ENCODE data around the gene MAP2K6. TPM values are rescaled to one million over a fixed set of nuclear protein-coding genes. Genes with fewer than 3 reads are reported as not detected.

The MAP2K6 gene
- total RNA-seq, 1 experiment from 2014 or later: 106 TPM

DNA sequence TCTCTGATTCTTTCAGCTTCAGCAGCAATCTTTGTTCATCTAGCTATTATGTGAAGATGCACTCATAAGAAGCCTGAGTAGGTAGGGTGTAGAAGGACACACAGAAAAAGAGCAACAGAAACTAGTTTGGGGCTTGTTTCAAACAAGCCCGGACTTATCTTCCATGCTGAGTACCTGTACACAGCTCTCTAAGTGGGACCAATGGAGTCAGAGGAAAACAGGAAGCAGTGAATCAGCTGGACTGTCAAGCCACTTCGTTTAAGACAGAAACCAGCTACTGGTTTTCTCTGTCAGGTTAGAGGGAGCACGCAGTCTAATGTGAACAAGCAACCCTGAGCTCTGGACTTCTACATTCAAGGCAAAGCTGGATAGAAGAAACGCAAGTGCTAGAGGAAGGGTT lies 16.0 kb downstream of the MAP2K6 start:
- H3K27me3 ChIP-seq (ENCODE audit: low read length): no peaks in the 10 kb centered on the region
- H4K20me1 ChIP-seq (ENCODE audit: insufficient read depth, low read depth, low read length): no peaks in the 10 kb centered on the region
- H3K27ac ChIP-seq (ENCODE audit: low read length): peak overlapping the region; percentile 69
- no peak overlapping the region for H3K9ac ChIP-seq (ENCODE audit: low read length)
- H3K4me3 ChIP-seq (ENCODE audit: low read length): no peak overlapping the region
- peaks cover 17% of the 10 kb centered on the region for H3K79me2 ChIP-seq (ENCODE audit: low read length)
- H3K4me2 ChIP-seq (ENCODE audit: low read depth, low read length, poor library complexity, severe bottlenecking): peak overlapping the region; percentile 29
- no peaks in the 10 kb centered on the region for H3K9me3 ChIP-seq (ENCODE audit: low read length)
- no peak for DNase-seq
- peaks cover 85% of the 10 kb centered on the region for H3K4me1 ChIP-seq (ENCODE audit: low read length)
- H2AFZ ChIP-seq (ENCODE audit: low read length): no peak overlapping the region
- H3K36me3 ChIP-seq (ENCODE audit: insufficient read depth, low read length): no peaks in the 10 kb centered on the region
- H3K9me2 ChIP-seq (replicated peaks; ENCODE audit: insufficient read depth, low read length): no peaks in the 10 kb centered on the region

DNA sequence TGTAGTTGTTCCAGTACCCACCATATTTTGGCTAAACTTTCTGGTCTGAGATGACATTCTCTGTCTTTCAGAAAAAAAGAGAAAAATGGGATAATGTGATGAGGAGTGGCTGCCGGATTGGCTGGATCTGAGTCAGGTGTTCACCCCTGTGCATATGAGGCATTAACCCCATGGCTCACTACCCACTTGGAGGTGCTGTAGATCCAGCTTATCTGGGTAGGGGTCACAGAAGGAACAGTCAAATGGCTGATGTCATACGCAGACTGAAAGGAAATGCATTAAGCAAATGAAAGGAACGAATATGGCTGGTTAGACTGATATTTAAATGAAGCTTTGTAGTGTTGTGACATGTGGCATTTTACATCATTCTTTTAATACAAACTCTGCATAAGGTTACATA lies 17.3 kb downstream of the MAP2K6 start:
- Histone ChIP-seq H3K9me3 (ENCODE audit: low read length) (no peaks in the 10 kb centered on the region), H3K79me2 (ENCODE audit: low read length) (peaks cover 5% of the 10 kb centered on the region), H3K9me2 (replicated peaks; ENCODE audit: insufficient read depth, low read length) (no peaks in the 10 kb centered on the region), H4K20me1 (ENCODE audit: insufficient read depth, low read depth, low read length) (no peaks in the 10 kb centered on the region), H3K4me3 (ENCODE audit: low read length) (no peak overlapping the region), H3K27ac (ENCODE audit: low read length) (peak overlapping the region; percentile 69), H3K4me1 (ENCODE audit: low read length) (peaks cover 76% of the 10 kb centered on the region), H3K4me2 (ENCODE audit: low read depth, low read length, poor library complexity, severe bottlenecking) (peak overlapping the region; percentile 29), H3K9ac (ENCODE audit: low read length) (0 out of 2 replicates have a peak overlapping the region, but pooled peaks have one; percentile 6), H2AFZ (ENCODE audit: low read length) (no peak overlapping the region), H3K36me3 (ENCODE audit: insufficient read depth, low read length) (no peaks in the 10 kb centered on the region), H3K27me3 (ENCODE audit: low read length) (no peaks in the 10 kb centered on the region)
- DNase-seq: peak; percentile 64

DNA sequence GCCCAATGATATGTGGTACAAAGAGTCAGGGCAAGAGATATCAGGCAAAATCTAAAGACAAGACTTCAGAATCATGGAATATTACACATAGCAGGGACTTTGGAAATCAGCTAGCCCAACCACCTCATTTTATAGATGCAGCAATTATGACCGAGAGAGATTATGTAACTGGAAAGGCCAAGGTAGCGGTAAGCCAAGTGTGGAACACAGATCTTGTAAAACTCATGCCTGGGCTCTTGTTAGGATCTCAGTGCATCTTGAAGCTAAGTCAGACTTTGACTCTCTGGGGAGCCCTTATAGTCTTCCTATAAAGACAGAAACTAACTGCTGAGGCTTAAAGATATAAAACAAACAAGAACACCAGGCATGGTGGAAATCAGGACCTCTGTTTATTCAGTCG lies 18.6 kb downstream of the MAP2K6 start:
- H3K4me1 ChIP-seq (ENCODE audit: low read length): peaks cover 67% of the 10 kb centered on the region
- peak overlapping the region; percentile 43 for H3K4me2 ChIP-seq (ENCODE audit: low read depth, low read length, poor library complexity, severe bottlenecking)

DNA sequence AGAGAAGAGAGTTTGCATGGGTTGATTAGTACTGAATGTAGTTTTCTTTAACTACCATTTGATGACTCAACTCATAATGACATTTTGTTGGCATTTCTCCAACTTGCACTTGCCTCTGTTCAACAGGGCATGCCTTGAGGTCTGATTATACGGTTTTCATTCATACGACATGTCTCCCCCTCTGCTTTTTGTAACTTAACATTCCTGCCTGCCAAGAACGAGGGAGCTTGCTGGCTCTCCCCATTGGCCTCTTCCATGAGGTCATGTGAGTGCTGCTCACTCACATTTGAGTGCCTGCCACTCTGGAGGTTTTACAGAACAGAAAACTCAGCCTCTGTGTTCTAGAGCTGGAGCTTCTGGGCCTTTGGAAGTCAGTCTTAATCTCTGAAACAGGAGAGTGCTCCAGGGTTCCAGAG lies 19.7 kb downstream of the MAP2K6 start:
- no peaks in the 10 kb centered on the region for H3K9me3 ChIP-seq (ENCODE audit: low read length)
- peak; percentile 88 for DNase-seq
- H3K4me3 ChIP-seq (ENCODE audit: low read length): 0 out of 2 replicates have a peak overlapping the region, but pooled peaks have one; percentile 6
- H3K9me2 ChIP-seq (replicated peaks; ENCODE audit: insufficient read depth, low read length): no peaks in the 10 kb centered on the region
- H3K4me2 ChIP-seq (ENCODE audit: low read depth, low read length, poor library complexity, severe bottlenecking): peak overlapping the region; percentile 43
- H4K20me1 ChIP-seq (ENCODE audit: insufficient read depth, low read depth, low read length): no peaks in the 10 kb centered on the region
- H3K4me1 ChIP-seq (ENCODE audit: low read length): peaks cover 56% of the 10 kb centered on the region
- H3K27me3 ChIP-seq (ENCODE audit: low read length): no peaks in the 10 kb centered on the region
- H3K27ac ChIP-seq (ENCODE audit: low read length): peak overlapping the region; percentile 72
- no peaks in the 10 kb centered on the region for H3K79me2 ChIP-seq (ENCODE audit: low read length)
- H2AFZ ChIP-seq (ENCODE audit: low read length): 0 out of 2 replicates have a peak overlapping the region, but pooled peaks have one; percentile 9
- no peaks in the 10 kb centered on the region for H3K36me3 ChIP-seq (ENCODE audit: insufficient read depth, low read length)
- H3K9ac ChIP-seq (ENCODE audit: low read length): peak overlapping the region; percentile 1; the same call in 1 of the 2 replicates

More for the DNA sequence above, 18.6 kb downstream of the MAP2K6 start:
- Histone ChIP-seq H4K20me1 (ENCODE audit: insufficient read depth, low read depth, low read length) (no peaks in the 10 kb centered on the region), H2AFZ (ENCODE audit: low read length) (no peak overlapping the region), H3K9ac (ENCODE audit: low read length) (no peak overlapping the region), H3K36me3 (ENCODE audit: insufficient read depth, low read length) (no peaks in the 10 kb centered on the region), H3K27ac (ENCODE audit: low read length) (peak overlapping the region; percentile 72), H3K4me3 (ENCODE audit: low read length) (no peak overlapping the region), H3K27me3 (ENCODE audit: low read length) (no peaks in the 10 kb centered on the region), H3K9me2 (replicated peaks; ENCODE audit: insufficient read depth, low read length) (no peaks in the 10 kb centered on the region), H3K79me2 (ENCODE audit: low read length) (peaks cover 3% of the 10 kb centered on the region; the same call in 1 of the 2 replicates), H3K9me3 (ENCODE audit: low read length) (no peaks in the 10 kb centered on the region)
- DNase-seq: no peak

DNA sequence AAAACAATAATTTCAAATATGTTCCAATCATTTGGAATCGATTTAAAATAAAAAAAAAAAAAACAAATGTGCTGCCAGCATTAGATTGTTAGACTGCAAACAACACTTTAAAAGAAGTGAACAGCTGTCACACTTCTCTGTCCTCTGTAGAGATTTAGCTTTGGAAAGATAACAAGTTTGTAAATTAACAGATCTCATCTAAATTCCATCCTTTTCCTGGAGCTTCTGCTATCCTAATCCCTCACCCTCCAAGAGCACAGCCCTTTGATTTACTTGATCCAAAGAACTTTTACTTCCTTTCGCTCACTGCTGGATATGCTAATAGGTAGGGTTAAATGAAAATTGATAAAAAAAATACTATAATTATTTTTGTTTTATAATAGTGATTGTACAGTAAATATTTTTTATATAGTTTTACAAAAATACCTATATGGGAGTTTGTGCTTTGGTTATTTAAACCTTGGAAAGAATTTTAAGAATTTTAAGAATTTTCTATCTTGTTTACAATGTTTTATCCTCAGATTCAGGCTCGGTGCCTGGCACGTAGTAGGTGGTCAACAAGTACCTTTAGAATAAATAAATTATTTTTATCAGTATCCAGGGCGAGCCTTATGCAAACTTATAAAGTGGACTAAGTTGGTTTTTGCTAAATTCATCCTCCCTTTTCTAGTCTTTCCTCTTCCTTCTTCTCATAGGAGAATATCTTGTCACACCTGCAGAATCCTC lies 21.6 kb downstream of the MAP2K6 start:
- no peaks in the 10 kb centered on the region for H4K20me1 ChIP-seq (ENCODE audit: insufficient read depth, low read depth, low read length)
- no peaks in the 10 kb centered on the region for H3K9me3 ChIP-seq (ENCODE audit: low read length)
- H3K4me3 ChIP-seq (ENCODE audit: low read length): no peak overlapping the region
- H2AFZ ChIP-seq (ENCODE audit: low read length): no peak overlapping the region
- no peak overlapping the region for H3K27ac ChIP-seq (ENCODE audit: low read length)
- no peaks in the 10 kb centered on the region for H3K79me2 ChIP-seq (ENCODE audit: low read length)
- H3K36me3 ChIP-seq (ENCODE audit: insufficient read depth, low read length): no peaks in the 10 kb centered on the region
- peaks cover 39% of the 10 kb centered on the region for H3K4me1 ChIP-seq (ENCODE audit: low read length)
- no peaks in the 10 kb centered on the region for H3K27me3 ChIP-seq (ENCODE audit: low read length)
- no peak overlapping the region for H3K4me2 ChIP-seq (ENCODE audit: low read depth, low read length, poor library complexity, severe bottlenecking)
- H3K9ac ChIP-seq (ENCODE audit: low read length): no peak overlapping the region
- no peaks in the 10 kb centered on the region for H3K9me2 ChIP-seq (replicated peaks; ENCODE audit: insufficient read depth, low read length)
- no peak for DNase-seq

DNA sequence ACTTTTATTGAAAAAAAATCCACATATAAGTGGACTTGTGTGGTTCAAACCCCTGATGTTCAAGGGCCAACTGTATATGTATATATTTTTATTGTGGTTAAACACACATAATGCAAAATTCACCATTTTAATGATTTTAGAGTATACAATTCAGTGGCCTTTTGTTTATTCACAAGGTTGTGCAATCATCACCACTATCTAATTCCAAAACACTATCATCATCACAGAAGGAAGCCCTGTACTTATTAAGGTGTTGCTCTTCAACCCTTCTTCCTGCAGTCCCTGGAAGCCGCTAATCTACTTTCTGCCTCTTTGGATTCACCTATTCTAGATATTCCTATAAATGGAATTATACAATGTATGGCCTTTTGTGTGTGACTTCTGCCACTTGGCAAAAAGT lies 23.0 kb downstream of the MAP2K6 start:
- Histone ChIP-seq H3K4me3 (ENCODE audit: low read length) (no peak overlapping the region), H3K36me3 (ENCODE audit: insufficient read depth, low read length) (no peaks in the 10 kb centered on the region), H3K9me2 (replicated peaks; ENCODE audit: insufficient read depth, low read length) (no peaks in the 10 kb centered on the region), H3K4me2 (ENCODE audit: low read depth, low read length, poor library complexity, severe bottlenecking) (no peak overlapping the region), H3K4me1 (ENCODE audit: low read length) (peaks cover 26% of the 10 kb centered on the region), H3K27ac (ENCODE audit: low read length) (no peak overlapping the region), H3K9ac (ENCODE audit: low read length) (no peak overlapping the region), H3K27me3 (ENCODE audit: low read length) (no peaks in the 10 kb centered on the region), H2AFZ (ENCODE audit: low read length) (no peak overlapping the region), H4K20me1 (ENCODE audit: insufficient read depth, low read depth, low read length) (no peaks in the 10 kb centered on the region), H3K79me2 (ENCODE audit: low read length) (no peaks in the 10 kb centered on the region), H3K9me3 (ENCODE audit: low read length) (no peaks in the 10 kb centered on the region)
- DNase-seq: no peak

DNA sequence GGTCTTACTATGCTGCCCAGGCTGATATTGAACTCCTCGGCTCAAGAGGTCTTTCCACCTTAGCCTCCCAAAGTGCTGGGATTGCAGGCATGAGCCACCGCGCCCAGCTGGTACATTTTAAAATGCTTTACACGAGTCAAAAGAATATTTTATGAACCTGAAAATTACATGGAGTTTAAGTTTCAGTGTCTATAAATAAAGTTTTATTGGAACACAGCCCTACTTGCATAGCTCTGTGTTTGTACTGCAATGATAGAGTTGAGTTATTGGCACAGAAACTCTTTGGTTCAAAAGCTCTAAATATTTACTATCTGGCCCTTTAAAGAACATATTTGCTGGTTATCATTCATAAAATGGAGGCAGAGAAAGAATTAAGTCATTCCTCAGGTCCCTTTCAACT lies 24.3 kb downstream of the MAP2K6 start:
- Histone ChIP-seq H2AFZ (ENCODE audit: low read length) (no peak overlapping the region), H3K9me2 (replicated peaks; ENCODE audit: insufficient read depth, low read length) (no peaks in the 10 kb centered on the region), H3K9me3 (ENCODE audit: low read length) (no peaks in the 10 kb centered on the region), H3K79me2 (ENCODE audit: low read length) (no peaks in the 10 kb centered on the region), H3K4me2 (ENCODE audit: low read depth, low read length, poor library complexity, severe bottlenecking) (no peak overlapping the region), H3K4me3 (ENCODE audit: low read length) (no peak overlapping the region), H3K9ac (ENCODE audit: low read length) (no peak overlapping the region), H4K20me1 (ENCODE audit: insufficient read depth, low read depth, low read length) (no peaks in the 10 kb centered on the region), H3K27me3 (ENCODE audit: low read length) (no peaks in the 10 kb centered on the region), H3K36me3 (ENCODE audit: insufficient read depth, low read length) (no peaks in the 10 kb centered on the region; the same call in 1 of the 2 replicates), H3K4me1 (ENCODE audit: low read length) (peaks cover 13% of the 10 kb centered on the region), H3K27ac (ENCODE audit: low read length) (no peak overlapping the region)
- DNase-seq: no peak

DNA sequence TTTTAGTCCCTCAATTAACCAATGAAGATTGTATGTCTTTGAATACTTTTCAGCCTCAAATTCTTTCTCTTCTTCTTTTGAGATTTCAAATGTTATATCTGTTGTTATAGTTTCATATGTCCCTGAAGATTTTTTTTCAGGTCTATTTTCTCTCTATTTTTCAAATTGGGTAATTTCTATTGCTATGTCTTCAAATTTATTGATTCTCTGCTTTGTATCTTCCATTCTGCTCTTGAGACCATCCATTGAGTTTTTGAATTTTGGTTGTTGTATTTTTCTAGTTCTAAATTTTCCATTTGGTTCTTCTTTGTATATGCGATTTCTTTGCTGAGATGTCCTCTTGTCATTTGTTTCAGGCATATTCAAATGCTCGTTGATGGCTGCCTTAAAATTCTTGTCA lies 26.7 kb downstream of the MAP2K6 start:
- no peaks in the 10 kb centered on the region for H4K20me1 ChIP-seq (ENCODE audit: insufficient read depth, low read depth, low read length)
- no peaks in the 10 kb centered on the region; the same call in 1 of the 2 replicates for H3K36me3 ChIP-seq (ENCODE audit: insufficient read depth, low read length)
- DNase-seq: no peak
- no peak overlapping the region for H3K4me3 ChIP-seq (ENCODE audit: low read length)
- no peaks in the 10 kb centered on the region for H3K4me1 ChIP-seq (ENCODE audit: low read length)
- H3K27ac ChIP-seq (ENCODE audit: low read length): no peak overlapping the region
- no peaks in the 10 kb centered on the region for H3K27me3 ChIP-seq (ENCODE audit: low read length)
- H3K4me2 ChIP-seq (ENCODE audit: low read depth, low read length, poor library complexity, severe bottlenecking): no peak overlapping the region
- no peak overlapping the region for H3K9ac ChIP-seq (ENCODE audit: low read length)
- H3K9me3 ChIP-seq (ENCODE audit: low read length): no peaks in the 10 kb centered on the region
- no peak overlapping the region for H2AFZ ChIP-seq (ENCODE audit: low read length)
- H3K79me2 ChIP-seq (ENCODE audit: low read length): no peaks in the 10 kb centered on the region
- H3K9me2 ChIP-seq (replicated peaks; ENCODE audit: insufficient read depth, low read length): no peaks in the 10 kb centered on the region
